Liver (tissue), 9 donors: ENCODE data around the gene KCNJ3. TPM values are rescaled to one million over a fixed set of nuclear protein-coding genes. Genes with fewer than 3 reads are reported as not detected.

Experiments
- DNase-seq: peaks from one replicate; pipeline ENCODE4 v3.0.0-alpha.2; 2017; ENCODE audit warnings: low spot score
- H3K27ac ChIP-seq, 2 donors: one replicate each; pipeline ENCODE4 v1.7.0; 2013; ENCODE audit warnings: inconsistent platforms in 2 of 2, low read length in 2 of 2, control low read depth in 1 of 2, low read depth in 1 of 2, mild to moderate bottlenecking in 1 of 2
- H3K27me3 ChIP-seq, 4 donors: one replicate each; pipeline versions ENCODE4 v1.6.1 to v1.7.0; 2013; ENCODE audit warnings: low read length in 3 of 4, inconsistent platforms in 1 of 4, mild to moderate bottlenecking in 1 of 4, moderate library complexity in 1 of 4; ENCODE audit not compliant: control insufficient read depth in 4 of 4, insufficient read depth in 4 of 4
- H3K36me3 ChIP-seq, 4 donors: one replicate each; pipeline versions ENCODE4 v1.6.1 to v1.7.0; 2013; ENCODE audit warnings: low read length in 3 of 4, mild to moderate bottlenecking in 3 of 4, low read depth in 1 of 4, moderate library complexity in 1 of 4; ENCODE audit not compliant: control insufficient read depth in 4 of 4, insufficient read depth in 3 of 4
- H3K4me1 ChIP-seq, 4 donors: one replicate each; pipeline versions ENCODE4 v1.6.1 to v1.7.0; 2013; ENCODE audit warnings: low read length in 3 of 4, mild to moderate bottlenecking in 3 of 4, moderate library complexity in 1 of 4; ENCODE audit not compliant: control insufficient read depth in 4 of 4, insufficient read depth in 4 of 4
- H3K4me3 ChIP-seq, 3 donors: one replicate each; pipeline versions ENCODE4 v1.6.1 to v1.7.0; 2013; ENCODE audit warnings: low read length in 3 of 3, control low read depth in 1 of 3, low read depth in 1 of 3, mild to moderate bottlenecking in 1 of 3
- H3K9ac ChIP-seq, 2 donors: one replicate each; pipeline ENCODE4 v1.7.0; 2013; ENCODE audit warnings: low read length in 2 of 2, mild to moderate bottlenecking in 2 of 2, moderate library complexity in 2 of 2, control low read depth in 1 of 2, low read depth in 1 of 2
- H3K9me3 ChIP-seq, 4 donors: one replicate each; pipeline versions ENCODE4 v1.6.1 to v1.7.0; 2013; ENCODE audit warnings: low read length in 3 of 4; ENCODE audit not compliant: control insufficient read depth in 4 of 4
- EGR1 ChIP-seq, 2 donors: IDR thresholded peaks; 2 replicates each; pipeline ENCODE4 v1.6.1; 2016 to 2018; ENCODE audit warnings: antibody characterized with exemption in 2 of 2, low read depth in 2 of 2
- FOXA1 ChIP-seq: IDR thresholded peaks from 2 replicates; pipeline ENCODE4 v1.6.1; 2016; ENCODE audit warnings: antibody characterized with exemption
- FOXA2 ChIP-seq: IDR thresholded peaks from 2 replicates; pipeline ENCODE4 v1.6.1; 2016; ENCODE audit warnings: antibody characterized with exemption
- HNF4A ChIP-seq, 2 donors: conservative IDR thresholded peaks; 2 replicates each; pipeline ENCODE4 v1.6.1; 2016; ENCODE audit warnings: antibody characterized with exemption in 2 of 2, mild to moderate bottlenecking in 2 of 2
- HNF4G ChIP-seq: IDR thresholded peaks from 2 replicates; pipeline ENCODE4 v1.6.1; 2016; ENCODE audit warnings: antibody characterized with exemption
- JUND ChIP-seq, 2 donors: IDR thresholded peaks; 2 replicates each; pipeline ENCODE4 v1.6.1; 2016; ENCODE audit warnings: antibody characterized with exemption in 2 of 2
- NR2F2 ChIP-seq: IDR thresholded peaks from 2 replicates; pipeline ENCODE4 v1.6.1; 2016; ENCODE audit warnings: antibody characterized with exemption
- RAD21 ChIP-seq, 2 donors: IDR thresholded peaks; 2 replicates each; pipeline ENCODE4 v1.6.1; 2016; ENCODE audit warnings: antibody characterized with exemption in 2 of 2, mild to moderate bottlenecking in 2 of 2
- RXRA ChIP-seq, 2 donors: IDR thresholded peaks; 2 replicates each; pipeline ENCODE4 v1.6.1; 2017 to 2018; ENCODE audit warnings: antibody characterized with exemption in 2 of 2, mild to moderate bottlenecking in 1 of 2
- SP1 ChIP-seq: IDR thresholded peaks from 2 replicates; pipeline ENCODE4 v1.6.1; 2018; ENCODE audit warnings: antibody characterized with exemption, mild to moderate bottlenecking
- TAF1 ChIP-seq: conservative IDR thresholded peaks from 2 replicates; pipeline ENCODE4 v1.6.1; 2016; ENCODE audit warnings: antibody characterized with exemption, mild to moderate bottlenecking
- ZBTB33 ChIP-seq: IDR thresholded peaks from 2 replicates; pipeline ENCODE4 v1.6.1; 2016; ENCODE audit warnings: antibody characterized with exemption
- WGBS: extraction: QIAGEN DNeasy Blood & Tissue Kit; methylation state at CpG from one replicate; pipeline ENCODE4 v1.1.7; 2013; 5-methylcytosine and 5-hydroxymethylcytosine counted together
- polyA plus RNA-seq, 2 donors: library from polyadenylated mRNA; stranded (reverse) in 1 of 2; unstranded in 1 of 2; fragments of 200-250 nt in 1 of 2; fragments of >200 nt in 1 of 2; fragmentation: Nextera tagmentation in 1 of 2; extraction: Ambion mirVana in 1 of 2; gene quantifications; one replicate each; pipeline versions ENCODE4 v1.2.1 to v1.2.3, GENCODE V29; 2013 to 2015
- total RNA-seq, 2 donors: library from RNA; depleted of rRNA; stranded (reverse); fragments of >200 nt; gene quantifications; one replicate each; pipeline ENCODE4 v1.2.3, GENCODE V29; 2014
- TF ChIP-seq, protein P1 (sequence below): IDR thresholded peaks from 2 replicates; pipeline ENCODE4 v1.6.1; 2016; ENCODE audit warnings: antibody characterized with exemption
- TF ChIP-seq, protein P2 (sequence below): IDR thresholded peaks from 2 replicates; pipeline ENCODE4 v1.6.1; 2016; ENCODE audit warnings: antibody characterized with exemption
- TF ChIP-seq, protein P3 (sequence below): fragments of 150-350 bp; IDR thresholded peaks from 2 replicates; pipeline ENCODE4 v1.5.1; 2017; ENCODE audit warnings: improper control_type of control experiment, low read depth, low read length; ENCODE audit not compliant: missing input control
- TF ChIP-seq, protein P4 (sequence below): IDR thresholded peaks from 2 replicates; pipeline ENCODE4 v1.6.1; 2016; ENCODE audit warnings: antibody characterized with exemption, mild to moderate bottlenecking
- donor health status: healthy.
- donor health status: healthy.
- donor health status: healthy.
- donor health status: healthy.
- donor health status: healthy.

Gene KCNJ3
- total and polyA plus RNA-seq, 4 donors: 0.23 to 1.3 (median 0.43) TPM

GRCh38 chr2:154794406-154794805 lies 95.9 kb downstream of the KCNJ3 start:
- DNase-seq: no peak
- H3K27ac ChIP-seq: no peak overlapping the region
- WGBS: 27% methylated on average over 1 of the region's 1 CpG
- H3K9ac ChIP-seq: no peak overlapping the region
- no peaks in the 10 kb centered on the region for H3K36me3 ChIP-seq
- TF ChIP-seq FOXA2 (no peak), RXRA (IDR thresholded peaks at IDR 0.05) (no peak), NR2F2 (no peak), FOXA1 (no peak), HNF4G (no peak), SP1 (no peak), TAF1 (no peak), JUND (IDR thresholded peaks at IDR 0.05) (no peak), RAD21 (IDR thresholded peaks at IDR 0.05) (no peak), EGR1 (IDR thresholded peaks at IDR 0.05; ENCODE audit: low read depth in 2 of 2) (no peak), HNF4A (conservative IDR thresholded peaks at IDR 0.05) (no peak), ZBTB33 (no peak)
- TF ChIP-seq, protein P1, sequence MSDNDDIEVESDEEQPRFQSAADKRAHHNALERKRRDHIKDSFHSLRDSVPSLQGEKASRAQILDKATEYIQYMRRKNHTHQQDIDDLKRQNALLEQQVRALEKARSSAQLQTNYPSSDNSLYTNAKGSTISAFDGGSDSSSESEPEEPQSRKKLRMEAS: no peak
- TF ChIP-seq, protein P2, sequence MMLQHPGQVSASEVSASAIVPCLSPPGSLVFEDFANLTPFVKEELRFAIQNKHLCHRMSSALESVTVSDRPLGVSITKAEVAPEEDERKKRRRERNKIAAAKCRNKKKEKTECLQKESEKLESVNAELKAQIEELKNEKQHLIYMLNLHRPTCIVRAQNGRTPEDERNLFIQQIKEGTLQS: no peak
- no peak overlapping the region for H3K4me3 ChIP-seq
- H3K9me3 ChIP-seq: no peaks in the 10 kb centered on the region
- no peaks in the 10 kb centered on the region for H3K4me1 ChIP-seq
- no peaks in the 10 kb centered on the region for H3K27me3 ChIP-seq

DNA sequence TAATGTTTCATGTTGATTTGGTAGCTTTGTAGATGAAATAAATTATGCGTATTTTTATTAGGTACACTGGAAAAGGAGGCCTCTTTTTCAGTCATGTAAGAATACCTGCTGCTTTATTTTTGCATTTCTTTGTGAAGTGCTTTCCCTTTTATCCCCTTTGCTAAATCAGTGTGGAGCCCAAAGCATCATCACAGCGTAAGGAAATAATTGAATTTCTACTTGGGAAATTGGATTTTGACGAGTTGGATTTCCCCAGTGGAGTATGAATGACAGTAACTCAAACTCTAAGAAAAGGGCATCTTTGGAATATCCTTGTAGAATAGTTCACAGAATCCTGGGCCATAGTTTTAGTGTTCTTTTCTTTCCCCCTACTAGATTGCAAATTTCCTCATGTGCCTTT lies 97.2 kb downstream of the KCNJ3 start:
- H3K27me3 ChIP-seq: no peaks in the 10 kb centered on the region
- DNase-seq: no peak
- H3K36me3 ChIP-seq: no peaks in the 10 kb centered on the region
- H3K4me3 ChIP-seq: no peak overlapping the region
- 76% methylated on average over 3 of the region's 3 CpGs for WGBS
- H3K9ac ChIP-seq: no peak overlapping the region
- no peaks in the 10 kb centered on the region for H3K9me3 ChIP-seq
- H3K4me1 ChIP-seq: no peaks in the 10 kb centered on the region
- no peak for TF ChIP-seq NR2F2
- TF ChIP-seq, protein P2: no peak
- TF ChIP-seq, protein P3, sequence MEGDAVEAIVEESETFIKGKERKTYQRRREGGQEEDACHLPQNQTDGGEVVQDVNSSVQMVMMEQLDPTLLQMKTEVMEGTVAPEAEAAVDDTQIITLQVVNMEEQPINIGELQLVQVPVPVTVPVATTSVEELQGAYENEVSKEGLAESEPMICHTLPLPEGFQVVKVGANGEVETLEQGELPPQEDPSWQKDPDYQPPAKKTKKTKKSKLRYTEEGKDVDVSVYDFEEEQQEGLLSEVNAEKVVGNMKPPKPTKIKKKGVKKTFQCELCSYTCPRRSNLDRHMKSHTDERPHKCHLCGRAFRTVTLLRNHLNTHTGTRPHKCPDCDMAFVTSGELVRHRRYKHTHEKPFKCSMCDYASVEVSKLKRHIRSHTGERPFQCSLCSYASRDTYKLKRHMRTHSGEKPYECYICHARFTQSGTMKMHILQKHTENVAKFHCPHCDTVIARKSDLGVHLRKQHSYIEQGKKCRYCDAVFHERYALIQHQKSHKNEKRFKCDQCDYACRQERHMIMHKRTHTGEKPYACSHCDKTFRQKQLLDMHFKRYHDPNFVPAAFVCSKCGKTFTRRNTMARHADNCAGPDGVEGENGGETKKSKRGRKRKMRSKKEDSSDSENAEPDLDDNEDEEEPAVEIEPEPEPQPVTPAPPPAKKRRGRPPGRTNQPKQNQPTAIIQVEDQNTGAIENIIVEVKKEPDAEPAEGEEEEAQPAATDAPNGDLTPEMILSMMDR: no peak
- no peak for TF ChIP-seq HNF4G
- H3K27ac ChIP-seq: no peak overlapping the region

DNA sequence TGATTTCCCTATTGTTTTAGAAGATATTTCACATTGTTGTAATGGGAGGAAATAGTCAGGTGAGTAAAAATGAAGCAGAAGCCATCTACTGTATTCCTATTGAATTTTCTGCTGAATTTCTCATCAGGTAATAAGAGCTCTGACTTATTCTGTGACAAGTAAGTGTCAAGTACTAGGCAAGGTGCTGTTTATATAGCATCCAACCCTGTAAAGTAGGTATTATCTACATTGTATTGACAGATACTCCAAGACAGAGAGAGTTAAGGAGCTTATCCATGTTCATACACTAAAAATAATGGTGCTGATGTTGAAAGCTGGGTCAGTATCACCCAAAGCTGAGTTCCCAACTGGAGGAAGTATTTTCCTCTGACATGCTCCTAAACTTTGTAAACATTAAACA lies 106.0 kb downstream of the KCNJ3 start:
- H3K27me3 ChIP-seq: no peaks in the 10 kb centered on the region
- no peak for DNase-seq
- H3K4me1 ChIP-seq: no peaks in the 10 kb centered on the region
- H3K9me3 ChIP-seq: peaks cover 0 to 2% (median 0%) of the 10 kb centered on the region in 4 donors
- no peak overlapping the region for H3K9ac ChIP-seq
- H3K4me3 ChIP-seq: no peak overlapping the region
- H3K36me3 ChIP-seq: peaks cover 0 to 2% (median 0%) of the 10 kb centered on the region in 4 donors
- no peak overlapping the region for H3K27ac ChIP-seq
- TF ChIP-seq, protein P3: no peak
- TF ChIP-seq FOXA1 (no peak), ZBTB33 (no peak), FOXA2 (no peak)
- TF ChIP-seq, protein P4, sequence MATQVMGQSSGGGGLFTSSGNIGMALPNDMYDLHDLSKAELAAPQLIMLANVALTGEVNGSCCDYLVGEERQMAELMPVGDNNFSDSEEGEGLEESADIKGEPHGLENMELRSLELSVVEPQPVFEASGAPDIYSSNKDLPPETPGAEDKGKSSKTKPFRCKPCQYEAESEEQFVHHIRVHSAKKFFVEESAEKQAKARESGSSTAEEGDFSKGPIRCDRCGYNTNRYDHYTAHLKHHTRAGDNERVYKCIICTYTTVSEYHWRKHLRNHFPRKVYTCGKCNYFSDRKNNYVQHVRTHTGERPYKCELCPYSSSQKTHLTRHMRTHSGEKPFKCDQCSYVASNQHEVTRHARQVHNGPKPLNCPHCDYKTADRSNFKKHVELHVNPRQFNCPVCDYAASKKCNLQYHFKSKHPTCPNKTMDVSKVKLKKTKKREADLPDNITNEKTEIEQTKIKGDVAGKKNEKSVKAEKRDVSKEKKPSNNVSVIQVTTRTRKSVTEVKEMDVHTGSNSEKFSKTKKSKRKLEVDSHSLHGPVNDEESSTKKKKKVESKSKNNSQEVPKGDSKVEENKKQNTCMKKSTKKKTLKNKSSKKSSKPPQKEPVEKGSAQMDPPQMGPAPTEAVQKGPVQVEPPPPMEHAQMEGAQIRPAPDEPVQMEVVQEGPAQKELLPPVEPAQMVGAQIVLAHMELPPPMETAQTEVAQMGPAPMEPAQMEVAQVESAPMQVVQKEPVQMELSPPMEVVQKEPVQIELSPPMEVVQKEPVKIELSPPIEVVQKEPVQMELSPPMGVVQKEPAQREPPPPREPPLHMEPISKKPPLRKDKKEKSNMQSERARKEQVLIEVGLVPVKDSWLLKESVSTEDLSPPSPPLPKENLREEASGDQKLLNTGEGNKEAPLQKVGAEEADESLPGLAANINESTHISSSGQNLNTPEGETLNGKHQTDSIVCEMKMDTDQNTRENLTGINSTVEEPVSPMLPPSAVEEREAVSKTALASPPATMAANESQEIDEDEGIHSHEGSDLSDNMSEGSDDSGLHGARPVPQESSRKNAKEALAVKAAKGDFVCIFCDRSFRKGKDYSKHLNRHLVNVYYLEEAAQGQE: no peak
